ENCODE data around the gene ARV1. TPM values are rescaled to one million over a fixed set of nuclear protein-coding genes. Genes with fewer than 3 reads are reported as not detected.

ARV1 gene
- total RNA-seq, 2 donors from 2014 or later = 12.3 to 20.4 TPM

DNA sequence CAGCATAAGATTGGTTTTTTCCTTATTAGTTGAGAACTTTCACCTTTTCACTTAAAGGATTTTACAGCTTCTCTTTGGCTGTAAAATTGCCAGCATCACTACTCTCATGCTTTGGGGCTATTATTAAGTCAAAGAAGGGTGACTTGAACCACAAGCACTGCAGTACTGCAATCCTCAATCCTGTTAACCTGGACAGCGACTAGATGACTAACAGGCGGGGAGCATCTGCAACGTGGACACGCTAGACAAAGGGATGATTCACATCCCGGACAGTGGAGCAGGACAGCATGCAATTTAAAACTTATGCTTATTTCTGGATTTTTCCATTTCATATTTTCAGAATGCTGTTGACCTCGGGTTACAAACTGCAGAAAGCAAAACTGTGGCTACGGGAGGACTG lies 8.1 kb downstream of the ARV1 start:
- no peaks in the 10 kb centered on the region for H3K4me1 ChIP-seq (ENCODE audit: control insufficient read depth in 1 of 2, low read depth in 2 of 2)
- DNase-seq (ENCODE audit: low spot score) (no peak), ATAC-seq (ENCODE audit: insufficient number of reproducible peaks, low FRiP score, low read depth) (no peak)
- peaks cover 3% of the 10 kb centered on the region for H3K36me3 ChIP-seq
- TF ChIP-seq CTCF (IDR thresholded peaks at IDR 0.05) = no peak
- no peak overlapping the region for H3K4me3 ChIP-seq
- no peaks in the 10 kb centered on the region for H3K9me3 ChIP-seq
- H3K27ac ChIP-seq = no peak overlapping the region
- H3K27me3 ChIP-seq (replicated peaks; ENCODE audit: insufficient read depth) = no peaks in the 10 kb centered on the region

- no peak for TF ChIP-seq CTCF (IDR thresholded peaks at IDR 0.05)
- Histone ChIP-seq H3K4me3 (no peak overlapping the region), H3K27me3 (replicated peaks; ENCODE audit: insufficient read depth) (no peaks in the 10 kb centered on the region), H3K9me3 (no peaks in the 10 kb centered on the region), H3K36me3 (peaks cover 3% of the 10 kb centered on the region), H3K4me1 (ENCODE audit: control insufficient read depth in 1 of 2, low read depth in 2 of 2) (no peaks in the 10 kb centered on the region), H3K27ac (no peak overlapping the region)
- ATAC-seq (ENCODE audit: insufficient number of reproducible peaks, low FRiP score, low read depth) (no peak), DNase-seq (ENCODE audit: low spot score) (no peak)
These were observed 8.6 kb downstream of the ARV1 start for GRCh38 chr1:230987448-230987847.

GRCh38 chr1:230992100-230992774 lies 13.3 kb downstream of the ARV1 start:
- DNase-seq (ENCODE audit: low spot score) (no peak), ATAC-seq (ENCODE audit: insufficient number of reproducible peaks, low FRiP score, low read depth) (no peak)
- Histone ChIP-seq H3K36me3 (peaks cover 9% of the 10 kb centered on the region), H3K27me3 (replicated peaks; ENCODE audit: insufficient read depth) (no peaks in the 10 kb centered on the region), H3K4me1 (ENCODE audit: control insufficient read depth in 1 of 2, low read depth in 2 of 2) (no peaks in the 10 kb centered on the region), H3K9me3 (no peaks in the 10 kb centered on the region), H3K27ac (no peak overlapping the region), H3K4me3 (no peak overlapping the region)
- TF ChIP-seq CTCF (IDR thresholded peaks at IDR 0.05) = no peak

- no peak for ATAC-seq (ENCODE audit: insufficient number of reproducible peaks, low FRiP score, low read depth)
- H3K36me3 ChIP-seq = peaks cover 33% of the 10 kb centered on the region
- TF ChIP-seq CTCF (IDR thresholded peaks at IDR 0.05) = no peak
These were observed 16.0 kb downstream of the ARV1 start for GRCh38 chr1:230994860-230995259.

DNA sequence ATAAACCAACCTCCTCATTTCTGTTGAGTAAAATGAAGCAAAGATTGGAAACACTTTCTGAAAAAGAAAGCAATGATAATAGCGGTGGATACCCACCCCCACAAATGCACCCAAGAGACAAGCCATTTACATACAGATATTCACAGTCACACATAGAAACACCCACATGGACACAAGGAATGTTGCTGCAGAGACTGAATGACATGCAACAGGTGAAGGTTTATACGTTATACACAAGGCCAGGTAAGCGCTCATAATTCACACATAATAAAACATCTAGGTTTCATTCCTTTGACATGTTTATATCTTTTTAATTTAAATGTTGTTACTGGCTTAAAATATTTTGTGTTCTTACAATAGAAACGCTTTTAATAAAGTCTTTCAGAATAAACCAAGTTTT lies 21.3 kb downstream of the ARV1 start:
- ATAC-seq (ENCODE audit: insufficient number of reproducible peaks, low FRiP score, low read depth) (no peak), DNase-seq (ENCODE audit: low spot score) (no peak)
- no peaks in the 10 kb centered on the region for H3K27me3 ChIP-seq (replicated peaks; ENCODE audit: insufficient read depth)
- peaks cover 15% of the 10 kb centered on the region for H3K9me3 ChIP-seq
- no peak overlapping the region for H3K4me3 ChIP-seq
- peaks cover 34% of the 10 kb centered on the region for H3K36me3 ChIP-seq
- no peak overlapping the region for H3K27ac ChIP-seq
- H3K4me1 ChIP-seq (ENCODE audit: control insufficient read depth in 1 of 2, low read depth in 2 of 2) = no peaks in the 10 kb centered on the region
- no peak for TF ChIP-seq CTCF (IDR thresholded peaks at IDR 0.05)

More at GRCh38 chr1:230994860-230995259, 16.0 kb downstream of the ARV1 start:
- Histone ChIP-seq H3K4me1 (ENCODE audit: control insufficient read depth in 1 of 2, low read depth in 2 of 2) (no peaks in the 10 kb centered on the region), H3K4me3 (no peak overlapping the region), H3K9me3 (no peaks in the 10 kb centered on the region), H3K27ac (no peak overlapping the region), H3K27me3 (replicated peaks; ENCODE audit: insufficient read depth) (no peaks in the 10 kb centered on the region)
- no peak for DNase-seq (ENCODE audit: low spot score)

All from thoracic aorta (tissue), 2 donors.